ENCODE results near the gene ATXN3L.

The ATXN3L gene

DNA sequence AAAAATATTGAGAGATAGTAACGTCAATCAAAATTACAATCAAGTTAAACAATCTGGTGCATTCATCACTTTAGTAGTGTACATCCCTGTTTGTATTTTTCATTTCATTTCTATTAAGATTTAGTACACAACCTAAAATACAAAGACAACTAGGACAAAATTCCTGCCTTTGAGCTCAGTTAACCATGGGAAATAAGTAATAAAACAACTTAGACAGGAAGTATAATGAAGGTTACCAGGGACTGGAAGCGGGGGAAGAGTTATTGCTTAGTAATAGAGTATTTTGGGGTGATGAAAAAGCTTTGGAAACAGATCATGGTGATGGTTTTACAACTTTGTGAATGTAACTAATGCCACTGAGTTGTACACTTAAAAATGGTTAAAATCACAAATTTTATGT is 25.6 kb upstream of the ATXN3L start:
- TF ChIP-seq FOXP2 (optimal IDR thresholded peaks at IDR 0.05; ENCODE audit: borderline replicate concordance, extremely low read depth, extremely low read length, insufficient read depth) = no peak
- no peak for TF ChIP-seq TAF1 (IDR thresholded peaks at IDR 0.05; ENCODE audit: borderline replicate concordance, insufficient read depth, low read length)
- TF ChIP-seq, protein P1, sequence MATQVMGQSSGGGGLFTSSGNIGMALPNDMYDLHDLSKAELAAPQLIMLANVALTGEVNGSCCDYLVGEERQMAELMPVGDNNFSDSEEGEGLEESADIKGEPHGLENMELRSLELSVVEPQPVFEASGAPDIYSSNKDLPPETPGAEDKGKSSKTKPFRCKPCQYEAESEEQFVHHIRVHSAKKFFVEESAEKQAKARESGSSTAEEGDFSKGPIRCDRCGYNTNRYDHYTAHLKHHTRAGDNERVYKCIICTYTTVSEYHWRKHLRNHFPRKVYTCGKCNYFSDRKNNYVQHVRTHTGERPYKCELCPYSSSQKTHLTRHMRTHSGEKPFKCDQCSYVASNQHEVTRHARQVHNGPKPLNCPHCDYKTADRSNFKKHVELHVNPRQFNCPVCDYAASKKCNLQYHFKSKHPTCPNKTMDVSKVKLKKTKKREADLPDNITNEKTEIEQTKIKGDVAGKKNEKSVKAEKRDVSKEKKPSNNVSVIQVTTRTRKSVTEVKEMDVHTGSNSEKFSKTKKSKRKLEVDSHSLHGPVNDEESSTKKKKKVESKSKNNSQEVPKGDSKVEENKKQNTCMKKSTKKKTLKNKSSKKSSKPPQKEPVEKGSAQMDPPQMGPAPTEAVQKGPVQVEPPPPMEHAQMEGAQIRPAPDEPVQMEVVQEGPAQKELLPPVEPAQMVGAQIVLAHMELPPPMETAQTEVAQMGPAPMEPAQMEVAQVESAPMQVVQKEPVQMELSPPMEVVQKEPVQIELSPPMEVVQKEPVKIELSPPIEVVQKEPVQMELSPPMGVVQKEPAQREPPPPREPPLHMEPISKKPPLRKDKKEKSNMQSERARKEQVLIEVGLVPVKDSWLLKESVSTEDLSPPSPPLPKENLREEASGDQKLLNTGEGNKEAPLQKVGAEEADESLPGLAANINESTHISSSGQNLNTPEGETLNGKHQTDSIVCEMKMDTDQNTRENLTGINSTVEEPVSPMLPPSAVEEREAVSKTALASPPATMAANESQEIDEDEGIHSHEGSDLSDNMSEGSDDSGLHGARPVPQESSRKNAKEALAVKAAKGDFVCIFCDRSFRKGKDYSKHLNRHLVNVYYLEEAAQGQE (IDR thresholded peaks at IDR 0.05; ENCODE audit: insufficient read depth in 1 of 2, low read depth in 2 of 2, low read length in 2 of 2) = no peak
- TF ChIP-seq SIN3A (IDR thresholded peaks at IDR 0.05; ENCODE audit: borderline replicate concordance, insufficient read depth, low read length) = no peak
- TF ChIP-seq POLR2AphosphoS5 (IDR thresholded peaks at IDR 0.05; ENCODE audit: low read depth, low read length) = no peak

- TF ChIP-seq, protein P1 (IDR thresholded peaks at IDR 0.05; ENCODE audit: insufficient read depth in 1 of 2, low read depth in 2 of 2, low read length in 2 of 2) = no peak
- no peak for TF ChIP-seq POLR2AphosphoS5 (IDR thresholded peaks at IDR 0.05; ENCODE audit: low read depth, low read length)
- no peak for TF ChIP-seq SIN3A (IDR thresholded peaks at IDR 0.05; ENCODE audit: borderline replicate concordance, insufficient read depth, low read length)
- TF ChIP-seq TAF1 (IDR thresholded peaks at IDR 0.05; ENCODE audit: borderline replicate concordance, insufficient read depth, low read length) = no peak
- TF ChIP-seq FOXP2 (optimal IDR thresholded peaks at IDR 0.05; ENCODE audit: borderline replicate concordance, extremely low read depth, extremely low read length, insufficient read depth) = no peak
These were observed 25.2 kb upstream of the ATXN3L start for GRCh38 chrX:13345037-13345436.

DNA sequence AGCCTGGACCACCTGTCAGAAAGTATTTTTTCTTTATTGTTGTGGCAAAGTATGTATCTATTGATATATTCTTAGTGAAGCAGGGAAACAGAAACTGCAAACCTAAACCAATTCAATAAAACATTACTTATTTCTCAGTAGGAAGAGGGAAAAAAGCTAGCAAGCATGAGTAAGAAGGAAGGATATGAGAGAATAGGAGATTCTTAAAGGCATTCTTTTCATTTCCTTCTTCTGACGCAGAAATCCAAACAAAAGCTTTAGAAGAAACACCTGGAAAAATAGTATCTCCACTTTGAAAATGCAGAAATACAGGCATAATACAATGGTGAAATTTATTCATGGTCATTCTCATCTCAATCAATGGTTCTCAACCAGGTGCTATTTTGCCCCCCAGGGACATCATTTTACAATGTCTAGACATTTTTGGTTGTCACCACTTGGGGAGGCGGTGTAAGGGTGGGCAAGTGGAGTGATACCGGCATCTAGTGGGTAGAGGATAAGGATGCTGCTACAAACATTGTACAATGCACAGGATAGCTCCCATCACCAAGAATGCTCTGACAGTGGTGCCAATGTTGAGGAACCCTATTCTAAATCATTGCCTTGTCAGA is 21.7 kb upstream of the ATXN3L start:
- TF ChIP-seq SIN3A (IDR thresholded peaks at IDR 0.05; ENCODE audit: borderline replicate concordance, insufficient read depth, low read length) = no peak
- TF ChIP-seq, protein P1 (IDR thresholded peaks at IDR 0.05; ENCODE audit: insufficient read depth in 1 of 2, low read depth in 2 of 2, low read length in 2 of 2) = no peak
- no peak for TF ChIP-seq POLR2AphosphoS5 (IDR thresholded peaks at IDR 0.05; ENCODE audit: low read depth, low read length)
- TF ChIP-seq TAF1 (IDR thresholded peaks at IDR 0.05; ENCODE audit: borderline replicate concordance, insufficient read depth, low read length) = no peak
- TF ChIP-seq FOXP2 (optimal IDR thresholded peaks at IDR 0.05; ENCODE audit: borderline replicate concordance, extremely low read depth, extremely low read length, insufficient read depth) = no peak

DNA sequence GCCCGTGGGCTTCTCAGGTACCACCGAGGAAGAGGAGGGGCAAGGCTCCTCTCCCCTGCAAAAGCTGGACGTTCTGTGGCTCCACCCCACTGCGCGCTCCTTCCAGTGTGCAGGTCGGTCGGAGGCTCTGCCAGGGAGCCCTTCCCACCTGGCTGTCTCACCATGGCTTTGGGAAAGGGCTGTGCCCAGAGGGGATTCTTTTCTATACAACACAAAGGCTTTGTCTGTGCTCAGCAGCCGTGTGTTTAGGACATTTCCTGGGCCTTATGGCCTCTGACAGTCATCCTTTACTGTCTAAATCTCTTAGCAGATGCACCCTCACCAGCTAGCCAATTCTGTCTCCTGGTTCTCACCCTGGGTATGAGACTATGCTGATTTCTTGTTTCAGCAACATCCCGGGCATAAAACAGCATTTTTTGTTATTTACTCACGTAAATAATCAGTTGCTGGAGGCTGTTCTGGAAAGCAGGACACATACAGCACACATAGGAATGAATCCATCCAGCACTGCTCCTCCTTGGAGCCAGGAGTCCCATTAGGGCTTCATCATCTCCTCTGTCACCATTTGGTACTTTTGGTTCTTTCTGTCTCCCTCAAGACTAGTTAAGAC is 20.4 kb upstream of the ATXN3L start:
- TF ChIP-seq, protein P1 (IDR thresholded peaks at IDR 0.05; ENCODE audit: insufficient read depth in 1 of 2, low read depth in 2 of 2, low read length in 2 of 2) = no peak
- TF ChIP-seq TAF1 (IDR thresholded peaks at IDR 0.05; ENCODE audit: borderline replicate concordance, insufficient read depth, low read length) = no peak
- TF ChIP-seq SIN3A (IDR thresholded peaks at IDR 0.05; ENCODE audit: borderline replicate concordance, insufficient read depth, low read length) = no peak
- TF ChIP-seq FOXP2 (optimal IDR thresholded peaks at IDR 0.05; ENCODE audit: borderline replicate concordance, extremely low read depth, extremely low read length, insufficient read depth) = no peak
- TF ChIP-seq POLR2AphosphoS5 (IDR thresholded peaks at IDR 0.05; ENCODE audit: low read depth, low read length) = no peak
